Duodenal mucosa (tissue), 2 donors: ENCODE results near the gene CCDC198.

ENCODE experiments used
- H3K27ac ChIP-seq: one replicate; pipeline ENCODE4 v1.7.0; 2013; ENCODE audit warnings: low read depth, low read length
- H3K27me3 ChIP-seq, 2 donors: one replicate each; pipeline ENCODE4 v1.7.0; 2013; ENCODE audit warnings: low read length in 2 of 2, control low read depth in 1 of 2; ENCODE audit not compliant: insufficient read depth in 2 of 2, control insufficient read depth in 1 of 2
- H3K36me3 ChIP-seq, 2 donors: one replicate each; pipeline ENCODE4 v1.7.0; 2013; ENCODE audit warnings: low read length in 2 of 2, control low read depth in 1 of 2; ENCODE audit not compliant: insufficient read depth in 2 of 2, control insufficient read depth in 1 of 2
- H3K4me1 ChIP-seq, 2 donors: one replicate each; pipeline ENCODE4 v1.7.0; 2013; ENCODE audit warnings: low read length in 2 of 2, control low read depth in 1 of 2; ENCODE audit not compliant: insufficient read depth in 2 of 2, control insufficient read depth in 1 of 2
- H3K4me3 ChIP-seq, 2 donors: one replicate each; pipeline ENCODE4 v1.7.0; 2013; ENCODE audit warnings: low read length in 2 of 2, low read depth in 1 of 2
- H3K9ac ChIP-seq, 2 donors: one replicate each; pipeline ENCODE4 v1.7.0; 2013; ENCODE audit warnings: low read length in 2 of 2, low read depth in 1 of 2
- H3K9me3 ChIP-seq, 2 donors: one replicate each; pipeline ENCODE4 v1.7.0; 2013; ENCODE audit warnings: low read length in 2 of 2, control low read depth in 1 of 2; ENCODE audit not compliant: control insufficient read depth in 1 of 2

Gene CCDC198

DNA sequence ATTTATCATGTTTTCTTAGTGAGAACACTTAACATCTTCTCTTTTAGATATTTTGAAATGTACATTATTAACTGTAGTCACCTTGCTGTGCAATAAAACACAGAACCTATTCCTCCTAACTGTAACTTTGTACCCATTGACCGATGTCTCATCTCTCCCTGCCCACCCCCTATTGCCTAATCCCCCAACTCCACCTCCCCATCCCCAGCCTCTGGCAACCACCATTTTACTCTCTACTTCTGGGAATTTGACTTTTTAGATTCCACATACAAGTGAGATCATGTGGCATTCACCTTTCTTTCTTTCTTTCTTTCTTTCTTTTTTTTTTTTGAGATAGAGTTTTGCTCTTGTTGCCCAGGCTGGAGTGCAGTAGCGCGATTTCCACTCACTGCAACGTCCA lies 4.4 kb upstream of the CCDC198 start:
- H3K27me3 ChIP-seq: no peaks in the 10 kb centered on the region
- H3K36me3 ChIP-seq: no peaks in the 10 kb centered on the region
- peaks cover 0 to 13% of the 10 kb centered on the region in 2 donors for H3K4me1 ChIP-seq
- H3K9me3 ChIP-seq: no peaks in the 10 kb centered on the region
- H3K4me3 ChIP-seq: no peak overlapping the region
- no peak overlapping the region for H3K27ac ChIP-seq
- H3K9ac ChIP-seq: no peak overlapping the region

- no peak overlapping the region for H3K4me3 ChIP-seq
- no peaks in the 10 kb centered on the region for H3K36me3 ChIP-seq
- no peak overlapping the region for H3K9ac ChIP-seq
- no peak overlapping the region for H3K27ac ChIP-seq
- peaks cover 0 to 25% of the 10 kb centered on the region in 2 donors for H3K4me1 ChIP-seq
- H3K9me3 ChIP-seq: no peaks in the 10 kb centered on the region
- H3K27me3 ChIP-seq: no peaks in the 10 kb centered on the region
These were observed 1.8 kb upstream of the CCDC198 start for GRCh38 chr14:57495416-57495815.

- no peak overlapping the region for H3K27ac ChIP-seq
- no peak overlapping the region for H3K9ac ChIP-seq
- peak overlapping the region in 1 of 2 donors; percentile 53 for H3K4me3 ChIP-seq
- H3K4me1 ChIP-seq: peaks cover 0 to 25% of the 10 kb centered on the region in 2 donors
- H3K36me3 ChIP-seq: no peaks in the 10 kb centered on the region
- H3K27me3 ChIP-seq: no peaks in the 10 kb centered on the region
- H3K9me3 ChIP-seq: no peaks in the 10 kb centered on the region
These were observed 798 bp downstream of the CCDC198 start for GRCh38 chr14:57492859-57493258.

DNA sequence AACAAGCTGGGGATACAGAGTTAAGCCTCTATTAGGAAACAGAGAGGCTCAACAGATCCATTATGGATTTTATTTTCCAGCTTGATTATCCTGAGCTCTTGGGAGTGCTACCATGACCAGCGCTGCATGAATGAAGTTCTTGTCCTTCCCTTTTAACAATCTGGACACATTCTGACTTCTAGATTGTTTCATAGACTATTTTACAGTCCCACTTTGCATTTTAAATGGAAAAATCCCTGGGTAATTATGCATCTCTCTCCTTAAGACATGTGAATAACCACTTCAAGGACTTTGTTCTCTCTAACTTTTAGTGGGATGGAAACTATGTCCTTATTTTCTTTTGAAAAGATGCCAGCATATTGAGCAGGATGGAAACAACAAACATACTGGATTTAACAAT lies 2.0 kb downstream of the CCDC198 start:
- Histone ChIP-seq H3K27me3 (no peaks in the 10 kb centered on the region), H3K36me3 (no peaks in the 10 kb centered on the region), H3K4me1 (peaks cover 0 to 25% of the 10 kb centered on the region in 2 donors), H3K9me3 (no peaks in the 10 kb centered on the region), H3K9ac (no peak overlapping the region), H3K27ac (no peak overlapping the region), H3K4me3 (no peak overlapping the region)

GRCh38 chr14:57487771-57488170 lies 5.9 kb downstream of the CCDC198 start:
- peaks cover 0 to 10% of the 10 kb centered on the region in 2 donors for H3K4me1 ChIP-seq
- H3K9ac ChIP-seq: no peak overlapping the region
- H3K27ac ChIP-seq: no peak overlapping the region
- H3K36me3 ChIP-seq: no peaks in the 10 kb centered on the region
- no peaks in the 10 kb centered on the region for H3K27me3 ChIP-seq
- H3K9me3 ChIP-seq: no peaks in the 10 kb centered on the region
- H3K4me3 ChIP-seq: no peak overlapping the region

DNA sequence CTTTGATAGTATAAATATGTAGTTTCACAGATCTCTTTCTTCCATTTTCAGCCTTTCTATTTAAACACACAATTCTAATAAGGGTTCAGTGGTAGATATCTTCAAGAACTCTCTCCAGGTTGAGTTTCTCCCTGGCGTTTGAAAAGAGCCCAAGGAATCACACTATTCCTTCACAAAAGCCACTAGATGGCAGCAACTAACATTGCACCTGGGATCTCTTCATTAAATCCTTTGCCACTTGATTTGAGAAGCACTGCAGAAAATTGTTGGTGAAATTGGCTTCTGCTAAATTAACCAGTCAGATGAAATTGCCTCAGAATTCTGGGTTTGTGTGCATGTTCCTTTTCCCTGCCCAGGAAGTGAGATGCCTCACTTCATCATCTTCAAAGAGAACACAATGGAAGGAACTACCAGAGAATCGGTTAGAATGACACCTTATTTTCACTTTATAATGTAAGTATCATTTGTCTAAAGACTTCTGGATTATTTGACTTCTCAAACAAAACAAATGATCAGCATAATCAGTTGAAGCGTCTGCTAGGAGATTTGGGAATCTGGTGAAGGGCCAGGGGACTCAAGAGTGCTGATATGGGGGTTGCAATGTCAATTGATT lies 6.8 kb downstream of the CCDC198 start:
- no peaks in the 10 kb centered on the region for H3K27me3 ChIP-seq
- peaks cover 0 to 6% of the 10 kb centered on the region in 2 donors for H3K4me1 ChIP-seq
- no peak overlapping the region for H3K27ac ChIP-seq
- H3K9ac ChIP-seq: no peak overlapping the region
- no peak overlapping the region for H3K4me3 ChIP-seq
- H3K36me3 ChIP-seq: no peaks in the 10 kb centered on the region
- no peaks in the 10 kb centered on the region for H3K9me3 ChIP-seq

DNA sequence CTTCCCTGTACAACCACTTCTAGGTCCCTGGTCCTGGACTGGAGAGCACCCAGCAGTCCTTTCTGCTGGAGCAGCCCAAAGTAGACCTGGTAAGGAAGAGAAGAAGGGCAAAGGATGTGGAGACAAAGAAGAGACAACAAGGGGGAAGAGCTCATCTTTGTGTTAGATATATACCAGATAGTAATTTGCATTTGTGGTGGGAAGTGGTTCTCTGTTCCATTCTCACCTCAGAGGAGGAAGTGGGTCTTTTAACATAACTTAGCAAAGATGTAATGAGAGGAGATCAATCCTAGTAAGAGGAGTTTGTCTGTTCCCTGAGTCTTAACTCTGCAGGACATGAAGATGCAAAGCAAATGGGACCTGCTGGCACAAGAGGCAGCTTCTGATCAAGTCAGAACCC lies 8.0 kb downstream of the CCDC198 start:
- no peaks in the 10 kb centered on the region for H3K27me3 ChIP-seq
- H3K9ac ChIP-seq: no peak overlapping the region
- no peaks in the 10 kb centered on the region for H3K9me3 ChIP-seq
- H3K4me3 ChIP-seq: no peak overlapping the region
- no peaks in the 10 kb centered on the region for H3K36me3 ChIP-seq
- no peak overlapping the region for H3K27ac ChIP-seq
- no peaks in the 10 kb centered on the region for H3K4me1 ChIP-seq

DNA sequence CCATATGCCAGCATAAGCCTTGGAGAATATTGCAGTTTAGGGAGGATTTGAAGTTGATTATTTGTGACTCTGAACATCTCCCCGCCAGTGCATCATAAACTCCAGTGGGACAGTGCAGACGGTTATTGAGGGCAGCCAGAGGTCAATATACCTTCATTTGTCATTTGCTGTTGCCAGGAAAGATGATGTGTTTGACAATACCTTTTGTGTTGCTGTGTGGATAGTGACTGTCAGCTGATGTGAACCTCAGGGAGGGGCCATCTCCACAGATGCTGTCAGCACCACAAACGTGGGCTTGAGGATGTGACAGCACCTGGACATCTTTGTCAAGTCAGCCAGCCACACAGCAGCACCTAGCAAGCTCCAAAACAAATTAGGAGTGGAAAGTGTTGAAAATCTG lies 11.5 kb downstream of the CCDC198 start:
- Histone ChIP-seq H3K27me3 (no peaks in the 10 kb centered on the region), H3K9me3 (no peaks in the 10 kb centered on the region), H3K36me3 (no peaks in the 10 kb centered on the region), H3K4me1 (no peaks in the 10 kb centered on the region), H3K27ac (no peak overlapping the region), H3K9ac (no peak overlapping the region), H3K4me3 (no peak overlapping the region)

GRCh38 chr14:57480051-57480450 lies 13.6 kb downstream of the CCDC198 start:
- Histone ChIP-seq H3K9ac (no peak overlapping the region), H3K4me1 (no peaks in the 10 kb centered on the region), H3K36me3 (no peaks in the 10 kb centered on the region), H3K9me3 (no peaks in the 10 kb centered on the region), H3K27me3 (no peaks in the 10 kb centered on the region), H3K4me3 (no peak overlapping the region), H3K27ac (no peak overlapping the region)

GRCh38 chr14:57479197-57479596 lies 14.5 kb downstream of the CCDC198 start:
- H3K27ac ChIP-seq: no peak overlapping the region
- no peak overlapping the region for H3K4me3 ChIP-seq
- no peaks in the 10 kb centered on the region for H3K36me3 ChIP-seq
- no peak overlapping the region for H3K9ac ChIP-seq
- no peaks in the 10 kb centered on the region for H3K4me1 ChIP-seq
- H3K9me3 ChIP-seq: no peaks in the 10 kb centered on the region
- H3K27me3 ChIP-seq: no peaks in the 10 kb centered on the region

GRCh38 chr14:57478050-57478449 lies 15.6 kb downstream of the CCDC198 start:
- Histone ChIP-seq H3K4me3 (no peak overlapping the region), H3K4me1 (no peaks in the 10 kb centered on the region), H3K27me3 (no peaks in the 10 kb centered on the region), H3K9ac (no peak overlapping the region), H3K9me3 (no peaks in the 10 kb centered on the region), H3K36me3 (no peaks in the 10 kb centered on the region), H3K27ac (no peak overlapping the region)
